Endometrial microvascular endothelial cells (primary cell): ENCODE data around the gene CCN2. TPM values are rescaled to one million over a fixed set of nuclear protein-coding genes. Genes with fewer than 3 reads are reported as not detected.

Experiments used
- in situ Hi-C: cut with HindIII; loops from 2 replicates; pipeline ENCODE4 v1.10.0; 2017; ENCODE audit warnings: low sequenced_read_pairs, low pct_unique_long_range_greater_than_20kb; ENCODE audit errors: inconsistent ontology term
- total RNA-seq: library from RNA; depleted of rRNA; stranded (reverse); fragments of >200 nt; gene quantifications from one replicate; pipeline ENCODE4 v1.2.3, GENCODE V29; 2015; ENCODE audit errors: inconsistent ontology term

The CCN2 gene, protein sequence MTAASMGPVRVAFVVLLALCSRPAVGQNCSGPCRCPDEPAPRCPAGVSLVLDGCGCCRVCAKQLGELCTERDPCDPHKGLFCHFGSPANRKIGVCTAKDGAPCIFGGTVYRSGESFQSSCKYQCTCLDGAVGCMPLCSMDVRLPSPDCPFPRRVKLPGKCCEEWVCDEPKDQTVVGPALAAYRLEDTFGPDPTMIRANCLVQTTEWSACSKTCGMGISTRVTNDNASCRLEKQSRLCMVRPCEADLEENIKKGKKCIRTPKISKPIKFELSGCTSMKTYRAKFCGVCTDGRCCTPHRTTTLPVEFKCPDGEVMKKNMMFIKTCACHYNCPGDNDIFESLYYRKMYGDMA
- 608 TPM for total RNA-seq

DNA sequence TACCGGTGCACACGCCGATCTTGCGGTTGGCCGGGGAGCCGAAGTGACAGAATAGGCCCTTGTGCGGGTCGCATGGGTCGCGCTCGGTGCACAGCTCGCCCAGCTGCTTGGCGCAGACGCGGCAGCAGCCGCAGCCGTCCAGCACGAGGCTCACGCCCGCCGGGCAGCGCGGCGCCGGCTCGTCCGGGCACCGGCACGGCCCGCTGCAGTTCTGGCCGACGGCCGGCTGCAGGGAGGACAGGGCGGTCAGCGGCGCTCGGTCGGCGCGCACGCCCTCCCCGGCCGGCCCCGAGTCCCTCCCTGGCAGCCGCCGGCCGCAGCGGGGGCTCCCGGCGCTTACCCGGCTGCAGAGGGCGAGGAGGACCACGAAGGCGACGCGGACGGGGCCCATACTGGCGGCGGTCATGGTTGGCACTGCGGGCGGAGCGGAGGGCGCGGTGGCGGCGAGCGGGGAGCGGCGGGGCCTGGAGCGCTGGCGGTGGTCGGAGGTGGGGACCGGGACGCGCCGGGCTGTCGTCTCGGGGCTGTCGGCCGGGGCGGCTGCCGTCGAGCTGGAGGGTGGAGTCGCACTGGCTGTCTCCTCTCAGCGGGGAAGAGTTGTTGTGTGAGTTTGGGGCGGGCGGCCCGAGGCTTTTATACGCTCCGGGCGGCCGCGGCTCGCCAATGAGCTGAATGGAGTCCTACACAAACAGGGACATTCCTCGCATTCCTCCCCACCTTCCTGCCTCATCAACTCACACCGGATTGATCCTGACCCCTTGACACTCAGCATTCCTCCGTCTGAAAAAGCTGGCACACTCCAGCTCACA lies at the start of gene CCN2:
Gene CCN2 (minus strand): TSS at position 606 of the 809 bp plus-strand sequence. CDS start 200 bp downstream, at position 406.
- in situ Hi-C loops: no loop called here

DNA sequence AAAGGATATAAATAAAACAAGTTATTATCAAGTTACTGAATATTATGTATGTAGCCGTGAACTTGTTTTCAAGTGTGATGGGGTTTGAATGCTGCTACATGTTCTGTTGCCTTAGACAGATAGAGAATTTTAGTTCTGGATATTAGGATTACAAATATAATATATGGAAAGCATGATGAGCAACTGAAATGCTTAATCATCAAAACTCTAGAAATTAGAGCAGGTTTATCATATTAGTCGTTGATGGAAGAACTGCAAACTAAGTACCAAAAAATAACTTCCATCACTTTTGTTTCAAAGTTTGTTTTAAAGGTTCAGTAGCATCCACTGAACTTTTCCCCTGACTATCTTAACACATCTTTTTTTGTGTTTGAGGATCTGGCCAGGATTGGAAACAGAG lies 49.1 kb upstream of the CCN2 start:
- in situ Hi-C loops: no loop called here

DNA sequence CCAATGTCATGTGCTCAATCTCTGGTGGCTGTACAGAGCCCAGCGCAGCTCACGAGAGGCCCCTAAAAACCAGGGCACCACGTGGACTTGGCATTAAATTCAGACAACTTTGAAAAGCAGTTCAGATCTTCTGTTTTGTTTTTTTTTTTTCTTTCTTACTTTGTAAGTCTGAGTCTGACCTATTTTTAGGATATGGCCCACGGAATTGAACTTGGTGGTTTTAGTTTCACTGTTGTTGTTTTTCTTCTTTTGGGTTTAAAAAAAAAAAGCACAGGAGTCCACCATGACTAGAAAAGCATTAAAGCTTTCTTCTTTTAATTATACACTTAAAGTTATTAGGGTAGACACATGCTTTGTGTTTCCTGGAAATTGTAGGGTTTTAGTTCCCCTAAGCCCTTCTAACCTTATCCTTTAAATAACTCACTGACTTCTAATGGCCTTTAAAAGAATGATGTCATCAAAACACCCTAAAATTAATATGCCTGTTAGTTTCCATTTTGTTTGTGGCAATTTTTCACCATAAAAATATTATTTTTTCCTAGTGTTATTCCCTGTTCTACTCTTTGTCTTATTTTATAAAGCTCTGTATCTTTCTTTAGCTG lies 48.5 kb upstream of the CCN2 start:
- in situ Hi-C loops: no loop called here

DNA sequence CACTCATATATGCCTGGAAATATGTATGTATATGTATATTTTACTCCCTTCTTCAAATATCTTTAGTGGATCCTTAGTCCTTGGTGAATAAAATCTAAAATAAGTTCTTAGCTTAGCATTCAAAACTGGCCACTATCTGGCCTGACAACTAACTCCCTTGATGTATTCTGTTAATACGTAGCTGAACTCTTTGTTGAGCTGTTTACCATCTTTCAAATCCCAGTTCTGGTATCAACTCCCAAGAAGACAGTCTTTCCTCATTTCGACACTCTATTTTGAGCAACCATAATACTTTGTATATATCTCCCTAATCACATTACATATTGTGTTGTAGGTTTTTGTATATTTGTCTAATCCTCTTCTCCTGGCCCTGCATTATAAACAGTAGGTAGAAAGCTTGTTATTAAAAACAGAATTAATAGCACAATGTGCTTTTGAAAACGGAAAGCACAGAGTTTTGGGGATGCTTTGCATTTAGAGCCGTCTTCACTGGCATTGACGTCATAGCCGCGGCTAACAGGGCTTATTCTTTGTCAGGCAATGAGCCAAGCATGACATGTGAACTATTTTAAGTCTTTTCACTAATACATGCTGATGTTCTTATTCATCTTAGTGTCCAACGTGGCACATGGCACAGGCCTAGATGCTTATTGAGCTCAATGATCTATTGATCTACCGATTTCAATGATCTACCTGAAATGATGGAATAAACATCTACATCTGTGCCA lies 47.2 kb upstream of the CCN2 start:
- in situ Hi-C loops: no loop called here

DNA sequence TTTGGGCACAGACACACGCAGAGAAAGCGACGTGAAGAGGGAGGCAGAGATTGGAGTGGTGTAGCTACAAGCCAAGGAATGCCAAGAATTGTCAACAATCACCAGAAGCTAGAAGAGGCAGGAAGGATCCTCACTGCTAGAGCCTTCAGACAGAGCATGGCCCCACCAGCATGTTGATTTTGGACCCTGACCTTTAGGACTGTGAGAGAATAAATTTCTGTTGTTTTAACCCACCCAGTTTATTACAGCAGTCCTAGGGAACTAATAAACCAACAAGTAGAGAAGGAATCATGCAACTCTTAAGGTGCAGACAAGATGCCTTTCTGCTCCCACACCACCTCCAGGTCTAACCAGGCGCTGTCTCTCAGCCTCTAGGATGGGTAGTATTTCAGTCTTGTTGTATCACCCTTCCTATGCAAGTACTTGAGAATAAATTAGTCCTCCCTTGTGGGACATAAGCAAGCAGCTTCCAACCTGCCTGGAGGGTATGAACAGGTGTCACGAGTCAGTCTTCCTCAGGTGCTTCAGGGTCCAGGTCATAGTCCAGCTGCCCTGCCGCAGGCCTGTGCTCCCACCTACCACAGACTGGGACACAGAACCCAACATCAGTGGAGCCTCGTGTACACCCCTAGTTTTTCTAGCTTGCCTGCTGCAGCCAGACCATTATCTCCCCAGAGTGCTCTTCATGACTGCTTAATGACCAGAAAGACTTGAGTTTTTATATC lies 46.4 kb upstream of the CCN2 start:
- in situ Hi-C loops: no loop called here

DNA sequence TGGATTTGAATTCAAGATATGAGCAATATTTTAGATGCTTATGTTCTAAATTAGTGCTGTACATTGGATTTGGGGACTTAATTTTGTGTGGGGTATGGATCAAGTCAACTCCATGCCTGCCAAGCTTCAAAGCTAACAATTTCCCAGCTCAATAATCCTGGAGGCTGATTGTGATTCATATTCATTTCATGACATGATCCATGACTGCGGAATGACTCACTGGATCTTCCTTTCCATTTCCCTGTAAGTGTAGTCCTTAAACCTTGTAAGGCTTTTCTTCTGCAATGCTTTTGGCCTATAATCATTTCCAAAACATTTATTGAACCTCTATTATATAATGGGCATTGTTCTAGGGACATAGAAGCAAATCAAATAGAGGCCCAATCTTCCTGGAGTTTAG lies 44.7 kb upstream of the CCN2 start:
- in situ Hi-C loops: no loop called here

DNA sequence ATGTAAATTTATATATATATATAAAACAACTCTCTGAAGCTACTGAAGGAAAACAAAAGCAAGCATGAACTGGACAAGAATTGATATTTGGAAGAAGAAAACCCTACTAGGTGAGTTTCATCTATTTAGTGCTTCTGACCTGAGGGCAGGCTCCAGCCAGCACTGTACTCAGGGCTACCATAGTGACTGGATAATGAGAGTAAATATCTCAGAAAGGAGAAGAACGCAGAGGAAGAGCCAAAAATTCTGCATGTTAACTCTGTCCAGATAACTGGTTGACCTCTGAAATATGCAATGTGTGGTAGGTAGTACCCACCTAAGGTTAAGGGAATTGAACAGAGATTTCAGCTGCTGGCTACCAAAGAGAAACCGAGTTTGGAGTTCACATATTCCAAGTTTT lies 41.4 kb upstream of the CCN2 start:
- in situ Hi-C loops: no loop called here

DNA sequence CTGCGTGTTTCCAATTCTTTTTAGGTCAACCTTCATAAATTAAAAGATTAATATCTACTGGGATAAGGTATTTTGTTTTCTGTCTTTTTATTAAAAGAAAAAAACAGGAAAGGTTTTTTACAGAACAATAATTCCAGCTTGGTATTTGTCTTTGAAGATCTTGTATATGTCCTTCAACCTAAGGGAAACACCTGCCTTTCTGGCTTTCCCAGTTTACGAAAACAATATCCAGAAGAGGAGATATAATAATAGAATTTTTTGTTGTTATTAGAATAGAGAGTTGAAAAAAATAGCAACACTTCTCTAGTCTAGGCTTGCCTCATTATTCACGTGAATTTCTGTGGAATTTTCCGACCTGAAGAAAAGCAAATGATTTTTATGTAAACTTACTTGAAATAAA lies 37.9 kb upstream of the CCN2 start:
- in situ Hi-C loops: no loop called here

DNA sequence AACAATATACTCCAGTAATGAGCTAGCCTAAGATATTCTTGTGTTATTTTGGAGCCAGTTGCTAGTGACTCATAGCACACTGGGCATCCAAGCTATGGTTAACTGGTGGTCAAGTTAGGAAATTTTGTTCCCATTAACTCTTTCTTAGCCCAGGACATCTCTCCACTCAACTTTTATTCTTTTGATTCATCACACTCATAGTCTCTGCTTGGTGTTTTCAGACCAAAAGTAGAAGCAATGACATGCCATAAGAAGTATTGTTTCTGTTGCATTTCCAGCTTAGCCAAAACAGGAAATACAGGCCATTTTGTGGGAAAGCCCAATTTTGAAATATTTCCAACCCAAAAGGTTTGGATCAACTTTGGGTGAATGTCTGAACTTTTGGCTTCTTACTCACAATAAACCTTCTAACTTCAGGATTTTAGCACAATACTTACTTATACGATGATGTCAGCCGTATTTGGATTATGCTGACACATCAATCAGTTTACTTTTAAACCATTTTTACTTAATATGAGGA lies 31.6 kb upstream of the CCN2 start:
- in situ Hi-C loops: no loop called here

DNA sequence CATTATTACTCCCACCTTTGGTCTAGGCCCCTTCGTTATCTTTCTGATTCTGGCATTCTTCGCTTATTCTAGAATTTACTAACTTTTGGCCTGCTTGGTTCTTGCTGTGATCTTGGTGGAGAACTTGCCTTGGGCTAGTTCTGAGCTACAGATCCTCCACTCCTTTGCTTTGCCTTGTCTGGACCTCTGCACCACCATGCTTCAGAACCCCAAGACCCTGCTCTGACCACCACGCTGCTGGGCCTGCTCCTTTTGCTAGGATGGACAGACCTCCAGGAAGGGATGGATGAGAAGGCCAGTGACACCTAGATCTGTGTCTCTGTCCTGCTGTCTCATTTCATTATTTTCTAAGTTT lies 30.4 kb upstream of the CCN2 start:
- in situ Hi-C loops: no loop called here

DNA sequence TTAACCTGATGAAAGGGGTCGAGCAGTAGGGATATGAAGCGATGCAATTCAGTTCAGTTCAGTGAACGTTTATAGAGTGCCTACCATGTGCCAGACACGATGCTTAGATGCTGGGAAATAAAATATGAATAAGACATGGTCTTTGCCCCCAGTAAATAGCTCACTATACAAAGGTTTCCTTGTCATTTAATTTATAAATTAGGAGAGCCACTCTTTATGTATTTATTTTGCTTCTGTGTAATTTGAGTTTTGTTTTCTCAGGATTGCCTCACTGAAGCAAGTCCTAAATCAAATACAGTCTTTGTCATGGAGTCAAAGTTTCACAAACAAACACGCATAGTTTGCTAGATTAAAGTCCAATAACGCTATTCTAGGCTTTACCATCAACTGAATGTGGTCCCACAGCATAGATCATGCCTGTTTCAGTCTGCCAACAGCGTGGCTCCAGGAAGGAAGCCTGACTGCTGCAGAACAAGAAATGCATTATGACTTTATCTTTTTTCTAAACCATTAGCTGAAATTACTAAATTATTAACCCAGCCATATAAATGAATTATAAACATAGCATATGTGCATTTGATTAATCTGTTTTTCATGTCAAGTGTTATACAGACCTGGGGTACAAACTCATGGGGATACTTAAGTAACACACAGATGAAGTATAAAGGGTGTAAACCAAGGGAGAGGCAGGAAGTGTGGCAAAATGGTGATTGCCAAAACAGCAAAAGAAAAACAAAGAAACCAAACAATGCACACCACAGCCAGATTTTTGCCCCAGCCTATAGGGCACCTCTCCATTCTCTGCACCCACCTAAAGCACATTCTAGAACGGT lies 29.8 kb upstream of the CCN2 start:
- in situ Hi-C loops: no loop called here

DNA sequence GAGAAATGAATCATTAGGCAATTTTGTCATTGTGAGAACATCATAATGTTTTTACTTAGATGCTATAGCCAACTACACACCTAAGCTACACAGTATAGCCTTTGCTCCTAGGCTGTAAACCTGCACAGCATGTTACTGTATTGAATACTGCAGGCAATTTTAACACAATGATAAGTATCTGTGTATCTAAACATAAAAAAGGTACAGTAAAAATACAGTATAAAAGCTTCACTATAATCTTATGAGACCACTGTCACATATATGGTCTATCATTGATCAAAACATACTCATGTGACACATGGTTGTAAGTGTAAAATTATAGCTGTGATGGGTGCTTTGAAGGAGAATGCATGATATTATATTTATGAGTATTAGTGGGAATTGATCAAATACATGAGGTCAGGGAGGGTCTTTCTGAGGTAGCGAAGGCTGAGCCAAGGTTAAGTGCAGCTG lies 29.2 kb upstream of the CCN2 start:
- in situ Hi-C loops: no loop called here

DNA sequence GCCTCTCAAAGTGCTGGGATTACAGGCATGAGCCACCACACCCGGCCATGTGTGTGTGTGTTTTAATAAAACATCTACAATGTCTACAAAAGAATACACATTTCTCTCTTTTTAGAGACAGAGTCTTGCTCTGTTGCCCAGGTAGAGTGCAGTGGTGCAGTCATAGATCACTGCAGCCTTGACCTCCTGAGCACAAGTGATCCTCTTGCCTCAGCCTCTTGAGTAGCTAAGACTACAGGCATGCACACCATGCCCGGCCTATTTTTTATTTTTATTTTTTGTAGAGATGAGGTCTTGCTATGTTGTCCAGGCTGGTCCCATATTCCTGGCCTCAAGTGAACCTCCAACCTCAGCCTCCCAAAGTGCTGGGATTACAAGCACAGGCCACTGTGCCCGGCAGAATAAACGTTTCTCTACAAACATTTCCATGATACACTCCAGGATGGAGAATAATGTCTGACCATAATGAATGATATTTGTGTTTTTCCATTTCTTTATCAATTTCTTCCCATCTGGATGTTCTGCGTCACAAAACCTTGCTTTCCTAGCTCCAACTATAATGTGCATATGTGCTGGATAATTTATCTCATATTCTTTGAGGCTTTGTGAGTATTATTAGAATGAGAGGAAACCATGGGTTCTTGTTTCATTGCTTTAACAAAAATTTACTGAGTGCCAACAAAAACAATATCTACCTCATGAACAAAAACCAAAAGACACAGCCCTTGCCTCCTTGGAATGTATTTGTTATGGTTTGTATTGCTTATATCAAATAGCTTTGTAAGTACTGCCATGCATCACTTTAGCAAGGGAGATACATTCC lies 28.6 kb upstream of the CCN2 start:
- in situ Hi-C loops: no loop called here

DNA sequence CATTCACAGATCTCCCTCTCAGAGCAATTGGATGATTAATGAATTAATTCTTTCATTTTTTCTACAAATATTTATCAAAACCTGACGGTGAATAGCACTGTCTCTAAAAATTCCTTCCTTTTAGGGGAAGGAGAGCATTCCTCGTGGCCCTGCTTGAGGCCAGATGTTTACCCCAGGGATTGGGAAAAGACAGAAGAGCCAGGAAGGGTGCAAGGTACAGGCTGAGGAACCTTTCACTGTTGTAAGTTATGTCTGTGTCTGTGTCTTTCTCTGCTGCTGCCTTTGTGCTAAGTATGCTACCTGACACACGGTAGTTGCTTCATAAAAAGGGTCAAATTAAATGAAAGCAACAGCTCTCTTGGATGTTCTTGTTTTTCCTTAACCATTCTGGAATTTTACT lies 27.4 kb upstream of the CCN2 start:
- in situ Hi-C loops: no loop called here

DNA sequence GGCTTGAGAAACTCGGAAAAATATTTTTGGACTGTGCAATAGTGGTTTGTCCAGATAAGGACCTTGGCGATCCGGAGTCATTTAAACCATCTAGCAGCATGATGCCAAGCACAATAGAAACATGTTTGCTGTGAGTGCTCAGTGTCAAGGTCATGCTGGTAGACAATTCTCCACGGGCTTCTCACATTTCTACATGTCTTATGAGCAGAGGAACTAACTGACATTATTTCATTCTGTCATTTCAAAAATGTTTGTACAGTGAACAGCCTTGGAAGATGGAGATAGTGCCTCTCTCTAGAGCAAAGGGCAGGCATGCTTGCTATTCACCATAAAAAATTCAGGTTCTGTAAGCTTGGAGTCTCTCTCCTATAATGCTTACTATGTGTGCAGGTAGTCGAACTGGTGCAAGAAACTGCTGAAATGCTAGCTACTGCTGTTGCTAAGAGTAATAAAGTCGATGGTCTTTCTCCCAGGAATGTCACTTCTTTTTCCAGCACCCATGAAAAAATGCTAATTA lies 25.4 kb upstream of the CCN2 start:
- in situ Hi-C loops: no loop called here

DNA sequence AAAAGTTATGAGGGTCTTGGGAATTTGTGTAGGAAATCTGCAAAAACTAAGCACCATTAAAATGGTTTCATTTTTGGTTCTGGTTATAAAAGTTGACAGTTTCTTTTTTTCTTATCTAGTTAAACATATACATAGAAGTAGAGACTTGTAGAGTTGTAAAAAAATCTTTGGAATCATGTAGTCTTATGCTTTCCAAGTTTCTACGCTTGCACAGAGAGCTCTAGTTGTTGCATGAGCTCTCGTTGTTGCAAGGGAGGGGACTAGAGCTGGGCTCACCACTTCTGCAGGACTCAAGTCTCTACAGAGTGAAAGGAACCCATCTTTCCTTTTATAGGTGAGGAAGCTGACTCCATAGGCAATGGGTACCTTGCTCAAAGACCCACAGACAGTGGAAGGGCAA lies 21.6 kb upstream of the CCN2 start:
- in situ Hi-C loops: no loop called here
